HepG2 (cell line): ENCODE results near the gene FTL. TPM values are rescaled to one million over a fixed set of nuclear protein-coding genes. Genes with fewer than 3 reads are reported as not detected.
"Not testable (repeated sequence)": the region's sequence is repeated elsewhere in the genome, so short reads cannot be mapped to it uniquely, and the experiment has no call there.

Experiments used
- ATAC-seq: fragments of 200-7000 bp; cut with Tn5 transposase; 3 replicates; pipeline ENCODE4 v1.9.1; 2020; ENCODE audit warnings: mild to moderate bottlenecking, moderate library complexity
- BruUV-seq: library from RNA; stranded (reverse); fragments of 400-500 nt; replicated peaks from 2 replicates; lab custom pipeline; 2021; lab: Mats Ljungman, UMichigan
- CTCF ChIA-PET: fragments of 300-600 bp; formaldehyde crosslinking; extraction: SDS; loops from one replicate; lab custom pipeline; 2021; ENCODE audit warnings: low total read pairs, inconsistent platforms, low intra/inter-chr PET ratio; lab: Yijun Ruan, JAX
- POLR2A ChIA-PET: fragments of 350-600 bp; sonication (Branson Sonifier 250); formaldehyde crosslinking; loops from one replicate; lab custom pipeline; 2020; ENCODE audit warnings: antibody characterized with exemption, inconsistent platforms; lab: Yijun Ruan, JAX
- DNase-seq: peaks from one replicate; pipeline ENCODE4 v3.0.0-alpha.2; 2015; ENCODE audit warnings: low spot score
- FAIRE-seq: peaks from 3 replicates; lab custom pipeline; 2011; peaks lifted over from hg19 to GRCh38; lab: Jason Lieb, UNC
- H2AFZ ChIP-seq: one replicate; pipeline ENCODE4 v1.6.1; 2011; ENCODE audit warnings: low read length, inconsistent platforms
- H3K27ac ChIP-seq: fragments of 300-600 bp; 3 replicates; pipeline ENCODE4 v1.8.0; 2011; ENCODE audit warnings: mixed run types, mild to moderate bottlenecking, mixed read lengths, low read length, inconsistent platforms; ENCODE audit not compliant: insufficient read depth; ENCODE audit errors: extremely low read length
- H3K27me3 ChIP-seq, 2 experiments: fragments of 200-600 bp in 1 of 2; 2 replicates in 1 of 2; 3 replicates in 1 of 2; pipeline versions ENCODE4 v1.6.0 to v1.8.0; 2011; ENCODE audit warnings: low read length in 2 of 2, mild to moderate bottlenecking in 2 of 2, moderate library complexity in 2 of 2, inconsistent platforms in 1 of 2; ENCODE audit not compliant: insufficient read depth in 2 of 2, control insufficient read depth in 1 of 2
- H3K36me3 ChIP-seq, 2 experiments: fragments of 200-600 bp in 1 of 2; replicated peaks in 1 of 2; 2 replicates in 1 of 2; 3 replicates in 1 of 2; pipeline versions ENCODE4 v1.5.1 to v1.8.0; 2011; ENCODE audit warnings: low read length in 2 of 2, inconsistent platforms in 1 of 2; ENCODE audit not compliant: insufficient read depth in 2 of 2, control insufficient read depth in 1 of 2
- H3K4me1 ChIP-seq: 2 replicates; pipeline ENCODE4 v1.5.1; 2012; ENCODE audit warnings: low read length, inconsistent platforms; ENCODE audit not compliant: insufficient read depth
- H3K4me2 ChIP-seq: 2 replicates; pipeline ENCODE4 v1.6.0; 2011; ENCODE audit warnings: low read depth, low read length, inconsistent platforms
- H3K4me3 ChIP-seq, 3 experiments: fragments of 200-600 bp in 1 of 3; sonication (generic), shearing (Covaris generic) in 1 of 3; replicated peaks in 1 of 3; 2 replicates each; pipeline ENCODE4 v1.5.1; 2011 to 2016; ENCODE audit warnings: low read length in 3 of 3, inconsistent platforms in 2 of 3, low read depth in 2 of 3, mild to moderate bottlenecking in 2 of 3, control low read depth in 1 of 3, mixed read lengths in 1 of 3; ENCODE audit not compliant: insufficient read depth in 1 of 3
- H3K79me2 ChIP-seq: one replicate; pipeline ENCODE4 v1.6.1; 2011; ENCODE audit warnings: low read length, inconsistent platforms; ENCODE audit not compliant: insufficient read depth
- H3K9ac ChIP-seq: 2 replicates; pipeline ENCODE4 v1.6.0; 2011; ENCODE audit warnings: mild to moderate bottlenecking, low read depth, low read length, inconsistent platforms; ENCODE audit not compliant: insufficient read depth
- H3K9me3 ChIP-seq: 2 replicates; pipeline ENCODE4 v1.5.1; 2012; ENCODE audit warnings: mild to moderate bottlenecking, low read length
- H4K20me1 ChIP-seq: 2 replicates; pipeline ENCODE4 v1.6.0; 2011; ENCODE audit warnings: inconsistent platforms, mild to moderate bottlenecking, low read length, moderate library complexity; ENCODE audit not compliant: insufficient read depth
- TRIM24 ChIP-seq: sonication (generic); formaldehyde crosslinking; IDR thresholded peaks from 2 replicates; pipeline ENCODE4 v1.8.0; 2022; ENCODE audit warnings: mild to moderate bottlenecking, missing genetic modification reagents
- ZNF121 ChIP-seq: sonication (generic); formaldehyde crosslinking; IDR thresholded peaks from 2 replicates; pipeline ENCODE4 v1.5.0; 2020; ENCODE audit warnings: mild to moderate bottlenecking, missing genetic modification reagents
- ZNF383 ChIP-seq: sonication (generic); formaldehyde crosslinking; IDR thresholded peaks from 2 replicates; pipeline ENCODE4 v1.4.0; 2020; ENCODE audit warnings: missing genetic modification reagents, mild to moderate bottlenecking, borderline replicate concordance
- ZNF451 ChIP-seq: sonication (generic); formaldehyde crosslinking; IDR thresholded peaks from 2 replicates; pipeline ENCODE4 v1.5.0; 2020; ENCODE audit warnings: mild to moderate bottlenecking, missing genetic modification reagents
- WGBS: methylation state at CpG from one replicate; pipeline ENCODE4 v1.1.6; 2017; ENCODE audit warnings: low lambda C conversion rate; 5-methylcytosine and 5-hydroxymethylcytosine counted together
- in situ Hi-C: cut with HindIII; loops from 2 replicates; pipeline ENCODE4 v1.10.0; 2017; ENCODE audit warnings: low pct_unique_long_range_greater_than_20kb; ENCODE audit not compliant: extremely low pct_ligation_motif_present
- intact Hi-C: fragments of 100-400 bp; cut with micrococcal nuclease; formaldehyde crosslinking; loops from one replicate; pipeline ENCODE4 v1.10.0; 2022; ENCODE audit not compliant: unreplicated experiment
- polyA plus RNA-seq, 8 experiments: library from polyadenylated mRNA; depleted of rRNA in 3 of 8; stranded (reverse) in 7 of 8; unstranded in 1 of 8; fragments of >200 nt; fragmentation: Illumina TruSeq in 4 of 8; extraction: Trizol in 4 of 8; gene quantifications; 2 replicates each; pipeline versions ENCODE4 v1.2.1 to v1.2.3, GENCODE V29; 2011 to 2016; ENCODE audit warnings: low read depth in 4 of 8, missing spikeins in 1 of 8, mixed read lengths in 1 of 8; ENCODE audit not compliant: insufficient read depth in 1 of 8
- total RNA-seq, 5 experiments: library from RNA; depleted of rRNA; stranded (reverse); fragments of >200 nt; fragmentation: Illumina TruSeq; extraction: Trizol; gene quantifications; 2 replicates each; pipeline ENCODE4 v1.2.3, GENCODE V29; 2016; ENCODE audit warnings: low read depth in 1 of 5
- TF ChIP-seq, protein P1 (sequence below): sonication (generic); formaldehyde crosslinking; IDR thresholded peaks from 2 replicates; pipeline ENCODE4 v1.4.0; 2020; ENCODE audit warnings: missing genetic modification reagents, borderline replicate concordance
- TF ChIP-seq, protein P2 (sequence below): sonication (generic); formaldehyde crosslinking; IDR thresholded peaks from 2 replicates; pipeline ENCODE4 v1.4.0; 2020; ENCODE audit warnings: mild to moderate bottlenecking, missing genetic modification reagents

Gene FTL
- total and polyA plus RNA-seq, 2 of the 13 experiments (the other 11 are each of a cell fraction or from before 2014, with no cell fraction given): 2,721 to 8,800 TPM

DNA sequence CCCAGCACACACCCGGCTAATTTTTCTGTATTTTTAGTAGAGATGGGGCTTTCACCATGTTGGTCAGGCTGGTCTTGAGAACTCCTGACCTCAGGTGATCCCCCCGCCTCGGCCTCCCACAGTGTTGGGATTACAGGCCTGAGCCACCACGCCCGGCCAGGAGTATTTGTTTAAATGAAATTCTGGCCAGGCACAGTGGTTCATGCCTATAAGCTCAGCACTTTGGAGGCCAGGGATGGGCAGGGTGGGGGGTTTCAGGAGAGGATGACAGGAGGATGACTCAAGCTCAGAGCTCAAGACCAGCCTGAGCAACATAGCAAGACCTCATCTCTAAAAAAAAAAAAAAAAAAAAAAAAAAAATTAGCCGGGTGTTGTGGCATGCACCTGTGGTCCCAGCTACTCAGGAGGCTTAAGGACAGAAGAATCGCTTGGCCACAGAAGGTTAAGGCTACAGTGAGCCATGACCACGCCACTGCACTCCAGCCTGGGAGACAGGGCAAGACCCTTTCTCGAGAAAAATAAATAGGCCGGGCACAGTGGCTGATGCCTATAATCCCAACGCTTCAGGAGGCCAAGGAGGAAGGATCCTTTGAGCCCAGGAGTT, 39.8 kb upstream of the FTL start (continued):
- TF ChIP-seq, protein P1, sequence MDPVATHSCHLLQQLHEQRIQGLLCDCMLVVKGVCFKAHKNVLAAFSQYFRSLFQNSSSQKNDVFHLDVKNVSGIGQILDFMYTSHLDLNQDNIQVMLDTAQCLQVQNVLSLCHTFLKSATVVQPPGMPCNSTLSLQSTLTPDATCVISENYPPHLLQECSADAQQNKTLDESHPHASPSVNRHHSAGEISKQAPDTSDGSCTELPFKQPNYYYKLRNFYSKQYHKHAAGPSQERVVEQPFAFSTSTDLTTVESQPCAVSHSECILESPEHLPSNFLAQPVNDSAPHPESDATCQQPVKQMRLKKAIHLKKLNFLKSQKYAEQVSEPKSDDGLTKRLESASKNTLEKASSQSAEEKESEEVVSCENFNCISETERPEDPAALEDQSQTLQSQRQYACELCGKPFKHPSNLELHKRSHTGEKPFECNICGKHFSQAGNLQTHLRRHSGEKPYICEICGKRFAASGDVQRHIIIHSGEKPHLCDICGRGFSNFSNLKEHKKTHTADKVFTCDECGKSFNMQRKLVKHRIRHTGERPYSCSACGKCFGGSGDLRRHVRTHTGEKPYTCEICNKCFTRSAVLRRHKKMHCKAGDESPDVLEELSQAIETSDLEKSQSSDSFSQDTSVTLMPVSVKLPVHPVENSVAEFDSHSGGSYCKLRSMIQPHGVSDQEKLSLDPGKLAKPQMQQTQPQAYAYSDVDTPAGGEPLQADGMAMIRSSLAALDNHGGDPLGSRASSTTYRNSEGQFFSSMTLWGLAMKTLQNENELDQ: no peak
- TF ChIP-seq TRIM24 (no peak), ZNF451 (CRISPR knock-in tag) (no peak), ZNF121 (CRISPR knock-in tag) (no peak), ZNF383 (CRISPR knock-in tag) (no peak)
- TF ChIP-seq, protein P2, sequence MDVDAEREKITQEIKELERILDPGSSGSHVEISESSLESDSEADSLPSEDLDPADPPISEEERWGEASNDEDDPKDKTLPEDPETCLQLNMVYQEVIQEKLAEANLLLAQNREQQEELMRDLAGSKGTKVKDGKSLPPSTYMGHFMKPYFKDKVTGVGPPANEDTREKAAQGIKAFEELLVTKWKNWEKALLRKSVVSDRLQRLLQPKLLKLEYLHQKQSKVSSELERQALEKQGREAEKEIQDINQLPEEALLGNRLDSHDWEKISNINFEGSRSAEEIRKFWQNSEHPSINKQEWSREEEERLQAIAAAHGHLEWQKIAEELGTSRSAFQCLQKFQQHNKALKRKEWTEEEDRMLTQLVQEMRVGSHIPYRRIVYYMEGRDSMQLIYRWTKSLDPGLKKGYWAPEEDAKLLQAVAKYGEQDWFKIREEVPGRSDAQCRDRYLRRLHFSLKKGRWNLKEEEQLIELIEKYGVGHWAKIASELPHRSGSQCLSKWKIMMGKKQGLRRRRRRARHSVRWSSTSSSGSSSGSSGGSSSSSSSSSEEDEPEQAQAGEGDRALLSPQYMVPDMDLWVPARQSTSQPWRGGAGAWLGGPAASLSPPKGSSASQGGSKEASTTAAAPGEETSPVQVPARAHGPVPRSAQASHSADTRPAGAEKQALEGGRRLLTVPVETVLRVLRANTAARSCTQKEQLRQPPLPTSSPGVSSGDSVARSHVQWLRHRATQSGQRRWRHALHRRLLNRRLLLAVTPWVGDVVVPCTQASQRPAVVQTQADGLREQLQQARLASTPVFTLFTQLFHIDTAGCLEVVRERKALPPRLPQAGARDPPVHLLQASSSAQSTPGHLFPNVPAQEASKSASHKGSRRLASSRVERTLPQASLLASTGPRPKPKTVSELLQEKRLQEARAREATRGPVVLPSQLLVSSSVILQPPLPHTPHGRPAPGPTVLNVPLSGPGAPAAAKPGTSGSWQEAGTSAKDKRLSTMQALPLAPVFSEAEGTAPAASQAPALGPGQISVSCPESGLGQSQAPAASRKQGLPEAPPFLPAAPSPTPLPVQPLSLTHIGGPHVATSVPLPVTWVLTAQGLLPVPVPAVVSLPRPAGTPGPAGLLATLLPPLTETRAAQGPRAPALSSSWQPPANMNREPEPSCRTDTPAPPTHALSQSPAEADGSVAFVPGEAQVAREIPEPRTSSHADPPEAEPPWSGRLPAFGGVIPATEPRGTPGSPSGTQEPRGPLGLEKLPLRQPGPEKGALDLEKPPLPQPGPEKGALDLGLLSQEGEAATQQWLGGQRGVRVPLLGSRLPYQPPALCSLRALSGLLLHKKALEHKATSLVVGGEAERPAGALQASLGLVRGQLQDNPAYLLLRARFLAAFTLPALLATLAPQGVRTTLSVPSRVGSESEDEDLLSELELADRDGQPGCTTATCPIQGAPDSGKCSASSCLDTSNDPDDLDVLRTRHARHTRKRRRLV: no peak

DNA sequence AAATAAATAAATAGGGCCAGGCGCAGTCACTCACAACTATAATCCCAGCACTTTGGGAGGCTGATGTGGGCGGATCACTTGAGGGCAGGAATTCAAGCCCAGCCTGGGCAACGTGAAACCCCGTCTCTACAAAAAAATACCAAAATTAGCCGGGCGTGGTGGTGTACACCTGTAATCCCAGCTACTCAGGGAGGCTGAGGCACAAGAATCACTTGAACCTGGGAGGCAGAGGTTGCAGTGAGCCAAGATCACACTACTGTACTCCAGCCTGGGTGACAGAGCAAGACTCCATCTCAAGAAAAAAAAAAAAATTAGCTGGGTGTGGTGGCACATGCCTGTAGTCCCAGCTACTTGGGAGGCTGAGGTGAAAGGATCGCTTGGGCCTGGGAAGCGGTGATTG, 39.2 kb upstream of the FTL start:
- POLR2A ChIA-PET: interaction anchor here (1.1 to 1.5 kb wide), 2 partner anchors 26 to 29 kb away, joined by 3 read pairs; partner anchors contain the start of genes BAX and NUCB1

More for the DNA sequence above, 39.2 kb upstream of the FTL start:
- H3K4me3 ChIP-seq, intact Hi-C loops, H3K4me2 ChIP-seq, FAIRE-seq, H3K79me2 ChIP-seq, H3K27me3 ChIP-seq, DNase-seq, H3K36me3 ChIP-seq, CTCF ChIA-PET, H2AFZ ChIP-seq, H3K4me1 ChIP-seq, H3K27ac ChIP-seq, H4K20me1 ChIP-seq, H3K9ac ChIP-seq, BruUV-seq, H3K9me3 ChIP-seq, ATAC-seq, in situ Hi-C loops: not testable (repeated sequence)
- 80% methylated on average over 8 of the region's 8 CpGs for WGBS
